ENCODE data around the gene APOL3.
A peak's percentile ranks its signal among the peaks of the same experiment; 100 is the strongest.
"Not testable (repeated sequence)": the region's sequence is repeated elsewhere in the genome, so short reads cannot be mapped to it uniquely, and the experiment has no call there.

APOL3 gene

DNA sequence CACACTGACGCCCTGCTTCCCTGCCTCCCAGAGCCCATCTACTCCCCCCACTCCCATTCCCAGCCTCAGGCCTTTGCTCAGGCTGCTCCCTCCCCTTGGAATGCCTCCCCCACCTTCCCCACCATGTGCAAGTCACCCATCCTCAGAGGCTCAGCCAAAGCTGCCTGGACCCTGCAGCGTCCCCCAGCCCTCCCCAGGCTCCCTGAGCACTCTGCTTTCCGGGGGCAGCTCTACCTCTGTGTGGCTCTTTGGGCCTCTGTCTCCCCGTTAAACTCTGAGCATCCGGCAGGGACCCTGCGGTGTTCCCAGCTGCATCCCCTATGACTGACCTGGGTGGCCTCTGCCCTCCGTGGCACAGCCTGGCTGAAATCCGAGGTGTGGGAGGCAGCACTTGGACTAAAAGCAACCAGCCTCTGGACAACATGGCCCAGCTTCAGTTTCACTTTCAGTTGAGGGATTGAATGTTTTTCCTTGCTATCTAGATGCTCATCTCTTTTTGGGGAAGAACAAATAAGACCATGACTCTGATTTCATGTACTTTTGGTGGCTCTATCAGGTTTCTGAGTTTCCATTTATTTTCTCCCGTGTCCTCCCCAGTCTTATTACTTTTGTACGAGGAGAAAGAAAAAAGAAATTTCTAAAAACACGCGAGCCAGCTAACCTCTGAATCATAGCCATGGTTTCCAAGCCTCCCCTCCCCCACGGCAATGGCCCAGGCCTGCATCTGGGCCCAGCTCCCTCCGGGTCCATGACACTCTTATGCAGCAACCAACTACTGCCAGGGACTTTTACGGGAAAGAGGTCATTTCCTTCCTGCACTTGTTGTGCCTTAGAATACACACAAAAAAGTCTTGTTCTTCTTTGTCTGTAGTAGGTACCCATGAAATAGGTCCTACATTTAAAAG, 3.8 kb downstream of the APOL3 start:
- no peak for DNase-seq

DNA sequence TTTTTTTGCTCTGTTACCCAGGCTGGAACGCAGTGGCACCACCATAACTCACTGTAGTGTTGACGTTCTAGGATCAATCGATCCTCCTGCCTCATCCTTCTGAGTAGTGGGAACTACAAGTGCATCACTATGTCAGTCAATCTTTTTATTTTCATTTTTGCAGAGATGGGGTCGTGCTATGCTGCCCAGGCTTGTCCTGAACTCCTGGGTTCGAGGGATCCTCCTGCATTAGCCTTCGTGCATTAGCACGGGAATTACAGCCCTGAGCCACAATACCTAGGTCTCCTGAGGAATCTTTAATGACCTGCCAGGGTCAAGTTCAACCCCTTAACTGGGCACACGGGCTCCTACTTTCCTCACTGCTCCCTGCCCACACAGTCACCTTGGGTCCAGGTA, 4.4 kb downstream of the APOL3 start:
- DNase-seq: no peak

DNA sequence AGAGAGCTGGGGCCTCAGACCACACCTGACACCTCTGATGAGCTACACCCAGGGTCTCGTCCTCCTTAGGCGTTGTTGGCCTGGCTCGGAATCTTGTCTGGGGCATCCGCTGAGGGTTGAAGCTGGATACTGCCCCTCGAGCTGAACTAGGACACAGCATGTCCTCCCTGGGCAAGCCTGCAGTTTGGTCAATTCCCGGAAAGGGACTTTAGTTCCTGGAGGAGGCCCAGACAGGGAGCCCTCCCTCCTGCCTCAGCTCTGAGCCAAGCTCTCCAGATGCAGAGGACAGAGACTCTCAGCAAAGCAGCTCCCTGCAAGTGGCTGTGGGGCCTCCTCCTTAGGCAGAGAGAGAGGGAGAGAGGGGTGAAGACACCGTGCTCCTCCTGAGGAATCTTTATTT, 4.9 kb downstream of the APOL3 start:
- no peak for DNase-seq

DNA sequence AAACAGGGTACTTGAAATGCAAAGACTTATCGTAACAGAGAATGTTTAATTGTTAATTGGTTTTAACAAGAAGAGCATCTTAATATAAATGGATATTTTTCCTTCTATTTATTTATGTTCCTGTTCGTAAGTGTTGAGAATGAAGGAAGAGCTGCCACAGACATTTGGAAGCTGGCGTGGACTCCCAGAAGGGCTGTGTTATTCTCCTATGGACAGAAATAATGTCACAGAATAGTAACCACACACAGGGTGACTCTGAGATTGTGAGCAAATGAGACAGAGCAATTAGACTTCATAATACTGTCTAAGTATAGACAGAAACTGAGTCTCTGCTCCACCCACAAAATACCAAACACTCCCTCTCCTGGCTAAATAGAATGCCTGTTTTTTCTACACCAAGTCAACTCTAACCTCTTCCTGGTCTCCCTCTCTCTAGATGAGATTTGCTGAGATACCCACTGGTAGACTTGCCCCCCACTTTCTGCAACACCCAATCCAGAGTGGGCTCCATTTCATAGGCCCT, 6.1 kb downstream of the APOL3 start:
- no peak for DNase-seq

DNA sequence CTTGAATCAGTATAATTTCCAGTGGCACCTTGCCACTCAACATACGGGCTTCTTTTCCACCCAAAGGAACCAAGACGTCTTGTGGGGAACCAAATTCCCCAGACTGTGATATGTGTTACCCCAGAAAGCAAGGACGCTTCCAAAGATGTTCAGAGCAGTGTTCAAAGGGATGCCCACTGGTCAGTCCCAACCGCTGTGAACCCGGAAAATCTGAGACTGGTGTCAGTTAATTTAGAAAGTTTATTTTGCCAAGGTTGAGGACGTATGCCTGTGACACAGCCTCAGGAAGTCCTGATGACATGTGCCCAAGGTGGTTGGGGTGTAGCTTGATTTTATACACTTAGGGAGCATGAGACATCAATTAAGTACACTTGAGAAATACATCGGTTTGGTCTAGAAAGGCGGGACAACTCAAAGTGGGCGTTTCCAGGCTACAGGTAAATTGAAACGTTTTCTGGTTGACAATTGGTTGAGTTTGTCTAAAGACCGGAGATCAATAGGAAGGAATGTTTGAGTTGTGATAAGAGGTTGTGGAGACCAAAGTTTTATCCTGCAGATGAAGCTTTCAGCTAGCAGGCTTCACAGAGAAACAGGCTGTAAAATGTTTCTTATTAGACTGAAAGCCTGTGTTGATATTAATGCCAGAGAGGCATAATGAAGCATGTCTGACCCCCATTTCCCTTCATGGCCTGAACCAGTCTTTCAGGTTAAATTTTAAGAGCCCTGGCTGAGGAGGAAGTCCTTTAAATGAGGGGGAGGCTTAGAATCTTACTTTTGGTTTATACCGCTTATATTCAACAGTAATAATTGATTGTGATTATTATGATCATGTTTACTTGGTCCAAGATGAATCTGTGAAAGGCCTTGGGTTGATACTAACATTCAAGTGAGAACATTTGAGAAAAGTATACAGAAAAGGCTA, 6.8 kb downstream of the APOL3 start:
- no peak for DNase-seq

DNA sequence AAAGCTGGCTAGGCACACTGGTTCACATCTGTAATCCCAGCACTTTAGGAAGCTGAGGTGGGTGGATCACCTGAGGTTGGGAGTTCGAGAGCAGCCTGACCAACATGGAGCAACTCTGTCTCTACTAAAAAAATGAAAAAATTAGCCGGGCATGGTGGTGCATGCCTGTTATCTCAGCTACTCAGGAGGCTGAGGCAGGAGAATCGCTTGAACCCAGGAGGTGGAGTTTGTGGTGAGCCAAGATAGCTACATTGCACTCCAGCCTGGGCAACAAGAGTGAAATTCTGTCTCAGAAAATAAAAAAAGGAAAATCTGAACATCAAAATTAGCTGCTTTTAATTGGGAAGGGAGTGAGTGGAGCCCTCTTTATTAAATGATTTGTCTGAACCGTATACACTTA, 7.7 kb downstream of the APOL3 start:
- not testable (repeated sequence) for DNase-seq

DNA sequence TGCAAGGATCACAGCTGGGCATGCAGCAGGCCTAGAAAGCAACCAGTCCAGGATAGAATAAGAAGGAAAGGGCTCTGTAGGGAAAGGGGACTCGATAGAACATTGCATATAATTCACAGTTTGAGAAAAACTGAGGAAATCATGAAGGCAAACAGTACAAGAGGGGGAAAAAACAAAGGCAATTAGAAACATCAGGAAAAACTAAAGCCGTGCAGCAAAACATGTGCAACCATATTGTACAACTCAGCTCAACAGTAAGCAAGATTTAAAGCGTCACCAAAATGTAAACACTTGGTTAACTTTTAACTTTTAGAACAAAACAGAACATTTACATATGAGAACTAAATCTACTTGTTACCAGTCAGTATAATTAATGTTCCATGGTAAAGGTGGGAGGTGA, 8.5 kb downstream of the APOL3 start:
- no peak for DNase-seq

DNA sequence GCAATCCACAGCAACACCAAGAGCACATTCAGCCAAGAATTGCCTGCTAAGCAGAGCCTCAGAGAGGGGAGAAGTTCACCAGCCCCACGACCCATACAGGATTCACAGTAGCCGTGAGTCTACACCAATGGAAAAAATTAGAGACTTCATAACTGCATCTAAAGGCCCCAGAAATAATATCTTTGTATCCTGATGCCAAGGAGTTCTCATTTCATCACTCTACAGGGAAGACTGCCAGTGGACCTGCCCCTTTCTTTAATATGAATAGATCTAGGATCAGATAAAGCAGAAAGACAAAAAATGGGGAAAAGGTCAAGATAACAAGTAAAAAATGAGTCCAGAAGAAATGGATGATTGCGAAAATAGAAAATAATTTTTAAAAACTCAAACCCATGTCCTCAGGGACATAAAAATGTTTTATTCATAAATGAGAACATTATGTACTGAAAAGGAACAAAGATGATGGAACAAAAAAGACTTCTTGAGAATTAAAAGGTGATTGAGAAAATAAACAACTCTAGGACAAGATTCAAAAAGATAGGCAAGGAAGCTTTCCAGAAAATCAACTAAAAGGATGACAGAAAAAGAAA, 9.5 kb downstream of the APOL3 start:
- no peak for DNase-seq

DNA sequence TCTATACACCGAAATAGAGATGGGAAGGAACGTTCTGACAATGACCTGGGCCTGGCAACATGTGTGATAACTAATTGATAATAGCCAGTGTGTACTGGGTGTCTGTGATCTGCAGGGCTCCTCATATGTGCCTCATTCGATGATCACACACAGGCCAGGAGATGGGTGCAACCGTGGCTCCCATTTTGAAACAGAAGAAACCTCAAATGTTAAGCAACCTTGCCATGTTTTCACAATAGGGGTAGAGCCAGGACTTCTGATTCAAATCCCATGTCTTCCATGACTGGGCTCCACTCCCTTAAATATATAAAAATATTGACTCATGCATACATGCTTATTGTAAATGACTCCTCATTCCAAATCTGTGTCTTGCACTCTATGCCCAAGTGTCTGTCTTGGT, 11.1 kb downstream of the APOL3 start:
- DNase-seq: no peak

DNA sequence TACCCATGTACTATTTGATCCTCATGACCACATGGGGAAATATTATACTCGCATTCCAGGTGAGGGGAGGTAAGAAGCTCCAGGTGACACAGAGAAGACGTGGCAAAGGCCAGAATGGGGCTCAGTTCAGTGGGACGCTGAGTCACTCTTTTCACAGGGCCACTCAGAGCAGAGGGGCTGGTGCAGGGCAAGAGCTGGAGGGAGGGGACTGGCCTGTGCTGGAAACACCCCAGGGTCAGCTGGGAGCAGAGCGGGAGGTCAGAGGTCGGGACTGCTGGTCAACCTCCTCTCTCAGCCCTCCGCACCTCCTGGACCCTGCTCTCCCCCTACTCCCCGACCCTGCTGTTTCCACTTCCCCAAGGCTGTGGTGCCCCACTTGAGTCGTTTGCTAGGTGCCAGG, 12.1 kb downstream of the APOL3 start:
- no peak for DNase-seq

DNA sequence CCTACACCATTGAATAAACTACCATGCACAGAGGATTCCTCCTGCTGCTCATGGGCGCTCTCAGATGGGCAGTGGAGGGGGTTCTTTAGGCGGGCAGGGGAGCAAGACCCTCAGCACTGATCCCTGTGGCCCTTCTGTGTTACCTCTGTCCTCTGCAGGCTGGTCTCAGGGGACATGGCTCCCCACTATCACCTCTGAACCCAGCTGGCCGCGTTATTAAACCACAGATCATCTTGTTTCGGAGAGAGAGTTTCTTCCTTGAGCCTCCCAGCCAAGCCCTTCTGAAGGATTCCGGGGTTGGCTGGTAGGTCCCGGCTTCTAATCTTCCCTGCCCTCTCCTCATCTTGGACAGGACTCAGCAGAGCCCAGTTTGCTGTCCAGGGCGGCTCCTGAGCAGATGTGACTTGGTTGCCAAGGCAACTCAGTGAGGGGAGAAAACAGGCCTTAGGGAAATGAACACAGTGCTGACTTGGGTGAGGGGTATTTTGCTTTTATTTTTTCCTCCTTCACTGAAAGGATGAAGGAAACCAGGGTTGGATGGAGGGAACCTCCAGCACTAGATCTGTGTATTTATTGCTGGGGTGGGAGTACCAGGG, 13.3 kb downstream of the APOL3 start:
- no peak for DNase-seq

DNA sequence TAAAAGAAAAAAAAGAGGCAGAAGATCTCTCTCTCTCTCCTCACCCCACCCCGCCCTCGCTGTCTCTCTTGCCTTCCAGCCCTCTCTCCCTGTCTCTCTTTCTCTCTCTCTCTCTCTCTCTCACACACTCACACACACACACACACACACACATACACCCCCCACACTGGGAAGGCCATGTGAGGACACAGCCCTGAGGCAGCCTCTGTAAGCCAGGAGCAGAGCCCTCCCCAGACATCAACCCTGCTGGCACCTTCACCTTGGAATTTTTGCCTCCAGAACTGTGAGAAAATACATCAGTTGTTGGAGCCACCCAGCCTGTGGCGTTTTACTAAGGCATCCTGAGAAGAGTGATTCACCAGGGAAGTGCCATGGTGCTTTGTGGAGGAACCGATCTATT, 14.7 kb downstream of the APOL3 start:
- DNase-seq: no peak

DNA sequence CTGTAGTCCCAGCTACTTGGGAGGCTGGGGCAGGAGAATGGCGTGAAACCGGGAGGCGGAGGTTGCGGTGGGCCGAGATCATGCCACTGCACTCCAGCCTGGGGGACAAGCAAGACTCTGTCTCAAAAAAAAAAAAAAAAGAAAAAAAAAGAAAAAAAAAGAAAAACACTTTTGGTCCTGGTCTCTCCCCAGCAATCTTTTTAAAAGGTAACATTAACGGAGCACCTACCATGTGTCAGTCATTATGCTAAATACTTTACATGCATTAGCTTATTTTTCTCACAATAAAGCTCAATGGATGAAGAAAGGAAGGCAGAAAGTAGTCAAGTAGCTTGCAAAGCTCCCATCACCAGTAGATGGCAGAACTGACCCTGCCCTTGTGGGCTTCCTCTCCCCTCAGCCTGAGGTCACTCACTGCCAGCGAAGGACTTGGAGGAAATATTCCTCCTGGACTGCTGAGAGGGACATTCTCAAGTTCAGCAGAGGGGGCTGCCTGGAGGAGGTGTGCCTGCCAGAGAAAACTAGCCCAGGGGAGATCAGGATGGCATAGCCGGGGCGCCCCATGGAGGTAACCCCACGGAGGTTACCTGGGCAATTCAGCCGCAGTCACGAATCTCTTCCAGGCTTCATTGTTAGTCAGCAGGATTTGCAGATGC, 15.5 kb downstream of the APOL3 start:
- peak; percentile 32 for DNase-seq

DNA sequence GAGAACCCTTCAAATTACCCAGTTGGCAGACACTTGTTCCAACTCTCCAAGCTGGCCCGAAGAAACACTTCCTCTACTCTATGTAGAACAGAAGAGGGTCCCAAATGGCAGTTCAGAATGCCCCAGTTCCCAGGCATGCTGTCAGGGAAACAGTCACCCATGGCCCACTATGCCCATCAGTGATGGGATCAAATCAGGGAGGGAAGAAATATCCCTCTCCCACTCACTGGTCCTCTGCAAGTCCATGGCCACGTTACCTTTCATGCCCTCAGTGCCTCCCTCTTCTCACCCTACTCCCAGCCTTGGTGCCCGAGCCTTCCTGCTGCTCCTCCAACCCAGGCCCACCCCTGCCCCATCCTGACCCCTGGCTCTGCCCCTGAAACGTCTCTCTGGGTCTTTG, 16.6 kb downstream of the APOL3 start:
- no peak for DNase-seq

DNA sequence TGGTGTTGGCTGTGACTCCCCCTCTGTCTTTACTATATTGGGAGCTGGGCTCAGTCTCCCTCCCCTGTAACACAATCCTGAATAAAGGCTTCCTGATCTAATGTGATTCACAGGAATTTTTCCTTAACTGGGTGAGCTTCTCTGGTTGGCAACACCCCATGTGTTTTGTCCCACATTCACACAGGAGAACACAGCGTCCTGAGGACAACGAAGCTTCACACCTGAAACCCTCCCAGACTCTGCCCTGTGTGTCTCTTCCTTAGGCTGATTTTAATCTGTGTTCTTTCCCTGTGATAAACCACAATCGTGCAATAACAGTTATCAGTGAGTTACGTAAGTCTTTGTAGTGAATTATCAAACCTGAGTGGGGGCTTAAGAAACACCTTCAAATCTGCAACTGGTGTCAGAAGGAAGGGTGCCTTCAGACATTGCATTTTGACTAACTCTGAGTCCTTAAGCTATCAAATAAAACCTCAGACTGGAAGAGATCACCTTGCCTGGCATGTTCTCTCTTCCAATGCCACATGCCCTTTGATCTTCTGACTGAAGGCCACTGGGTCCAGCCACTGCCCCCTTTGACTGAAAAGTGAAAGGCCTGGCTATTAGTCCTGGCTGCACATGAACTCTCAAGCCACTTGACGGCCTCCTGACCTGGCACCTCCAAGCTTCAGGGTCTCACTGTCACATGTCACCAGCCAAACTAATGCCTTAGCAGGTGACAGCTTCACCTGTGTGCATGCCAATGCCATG, 17.3 kb downstream of the APOL3 start:
- no peak for DNase-seq

DNA sequence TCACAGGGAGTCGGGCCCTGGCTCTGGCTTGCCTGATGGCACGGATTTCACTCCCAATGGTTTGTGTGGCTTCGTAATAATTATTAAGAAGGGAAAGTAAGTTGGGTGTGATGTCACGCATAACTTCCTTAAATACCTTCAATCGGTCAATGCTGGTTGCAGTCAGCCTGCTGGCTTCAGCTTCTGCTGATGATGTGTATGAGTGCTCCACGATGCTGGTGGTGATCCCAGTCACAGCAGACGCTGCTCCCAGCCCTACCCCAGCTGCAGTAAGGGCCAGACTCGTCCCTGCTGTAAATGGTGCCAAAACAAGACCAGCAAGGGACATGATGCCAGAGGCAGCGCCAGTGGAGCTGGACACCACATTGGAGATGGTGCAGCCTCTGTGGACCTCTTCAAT, 19.1 kb downstream of the APOL3 start:
- no peak for DNase-seq

DNA sequence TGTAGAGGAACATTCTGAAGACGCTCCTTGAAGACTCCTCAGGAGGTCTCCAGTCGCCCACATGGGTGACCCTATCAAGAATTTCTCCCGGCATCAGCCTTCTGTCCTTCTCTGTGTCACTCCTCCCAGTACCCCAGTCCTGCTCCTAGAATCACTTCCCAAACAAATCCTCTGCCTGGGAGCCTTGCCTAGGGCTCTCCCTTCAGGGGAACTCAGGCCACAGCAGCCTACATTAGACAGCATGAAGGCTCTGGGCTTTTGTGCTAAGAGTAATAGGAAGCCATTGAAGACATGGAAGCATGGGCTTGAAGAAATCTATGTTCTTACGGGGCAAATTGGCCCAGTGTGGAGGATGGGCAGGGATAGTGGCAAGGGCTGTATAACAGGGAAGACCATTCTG, 21.8 kb downstream of the APOL3 start:
- DNase-seq: not testable (repeated sequence)

DNA sequence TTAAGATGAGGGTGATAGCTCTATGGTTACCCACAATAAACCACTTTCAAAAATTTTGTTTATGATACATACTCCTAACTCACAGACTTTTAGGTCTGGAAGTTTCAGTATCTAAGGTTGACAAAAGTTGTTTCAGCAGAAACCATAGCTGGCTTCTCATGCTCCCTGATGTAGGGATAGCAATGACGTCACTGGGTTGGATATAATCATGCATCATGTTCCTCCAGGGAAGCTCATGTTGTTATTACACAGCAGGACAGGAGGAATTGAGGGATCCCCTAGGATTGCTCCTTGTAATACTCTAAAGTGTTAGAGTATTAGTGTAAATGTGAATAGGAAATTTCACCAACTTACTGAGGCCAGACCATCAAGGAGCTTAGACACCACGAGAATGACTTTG, 23.6 kb downstream of the APOL3 start:
- DNase-seq: no peak

DNA sequence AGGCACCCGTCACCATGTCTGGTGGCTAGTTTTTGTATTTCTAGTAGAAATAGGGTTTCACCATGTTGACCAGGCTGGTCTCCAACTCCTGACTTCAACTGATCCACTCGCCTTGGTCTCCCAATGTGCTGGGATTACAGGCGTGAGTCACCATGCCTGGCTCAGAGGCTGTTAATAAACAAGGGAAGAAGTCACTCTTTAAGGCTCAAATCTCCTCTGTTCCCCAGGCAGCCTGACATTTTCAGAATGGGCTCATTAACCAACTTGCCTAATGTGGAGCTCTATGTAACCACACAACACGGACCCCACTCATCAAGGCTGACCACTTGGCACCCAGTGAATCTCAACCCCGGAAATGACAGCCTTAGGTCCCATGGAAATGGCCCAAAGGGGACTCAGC, 24.1 kb downstream of the APOL3 start:
- no peak for DNase-seq

DNA sequence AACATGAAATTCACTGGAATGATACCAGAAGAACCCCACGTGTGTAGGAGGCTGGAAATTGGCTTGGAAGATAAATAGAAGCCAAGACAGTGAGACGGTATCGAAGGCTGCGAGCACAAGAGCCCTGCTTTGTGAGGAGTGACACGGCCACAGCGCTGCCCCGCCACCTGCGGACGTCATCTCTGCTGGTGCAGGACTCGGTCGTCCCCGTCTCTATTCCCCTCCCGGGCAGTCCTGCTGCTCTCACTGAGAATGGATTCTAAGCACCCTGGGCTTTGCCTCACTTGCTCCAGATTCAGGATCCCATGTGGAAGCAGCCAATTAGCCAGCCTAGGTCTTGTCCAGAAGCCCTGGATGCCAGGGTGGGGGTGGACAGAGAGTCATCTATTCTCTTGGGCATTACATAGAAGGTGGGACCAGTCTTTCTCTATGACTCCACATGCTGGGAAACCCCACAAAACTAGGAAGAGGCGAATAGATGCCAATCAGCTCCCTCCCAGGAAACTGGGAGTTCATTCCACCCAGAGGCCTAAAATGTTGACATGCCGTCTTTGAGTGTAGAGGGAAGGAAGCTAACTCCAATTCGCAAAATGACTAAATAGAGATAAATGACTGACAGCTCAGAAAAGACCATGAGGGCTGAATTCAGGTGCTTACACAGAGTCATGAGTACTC, 25.1 kb downstream of the APOL3 start:
- no peak for DNase-seq

DNA sequence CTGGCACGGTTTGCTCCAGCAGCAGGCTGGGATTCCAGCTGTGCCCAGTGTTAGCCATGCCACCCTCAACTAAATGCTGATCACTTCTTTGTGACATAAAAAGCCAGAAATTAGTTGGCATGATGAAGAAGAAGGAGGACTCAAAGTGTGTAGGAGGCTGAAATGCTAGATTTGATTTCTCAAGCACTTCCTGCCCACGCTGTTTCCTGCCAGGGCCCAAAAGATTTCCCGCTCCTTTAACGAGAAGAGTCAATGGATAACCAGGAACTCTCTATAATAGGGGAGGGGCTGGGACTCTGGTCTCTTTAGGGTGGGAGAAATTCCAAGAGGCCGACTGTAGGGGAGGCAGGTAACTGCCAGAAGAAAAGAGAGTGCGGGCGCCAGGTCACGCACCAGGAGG, 26.4 kb downstream of the APOL3 start:
- DNase-seq: no peak

Measured in NCI-H1092 (cell line).